ENCODE results near the gene ELMO3.

ELMO3 gene

DNA sequence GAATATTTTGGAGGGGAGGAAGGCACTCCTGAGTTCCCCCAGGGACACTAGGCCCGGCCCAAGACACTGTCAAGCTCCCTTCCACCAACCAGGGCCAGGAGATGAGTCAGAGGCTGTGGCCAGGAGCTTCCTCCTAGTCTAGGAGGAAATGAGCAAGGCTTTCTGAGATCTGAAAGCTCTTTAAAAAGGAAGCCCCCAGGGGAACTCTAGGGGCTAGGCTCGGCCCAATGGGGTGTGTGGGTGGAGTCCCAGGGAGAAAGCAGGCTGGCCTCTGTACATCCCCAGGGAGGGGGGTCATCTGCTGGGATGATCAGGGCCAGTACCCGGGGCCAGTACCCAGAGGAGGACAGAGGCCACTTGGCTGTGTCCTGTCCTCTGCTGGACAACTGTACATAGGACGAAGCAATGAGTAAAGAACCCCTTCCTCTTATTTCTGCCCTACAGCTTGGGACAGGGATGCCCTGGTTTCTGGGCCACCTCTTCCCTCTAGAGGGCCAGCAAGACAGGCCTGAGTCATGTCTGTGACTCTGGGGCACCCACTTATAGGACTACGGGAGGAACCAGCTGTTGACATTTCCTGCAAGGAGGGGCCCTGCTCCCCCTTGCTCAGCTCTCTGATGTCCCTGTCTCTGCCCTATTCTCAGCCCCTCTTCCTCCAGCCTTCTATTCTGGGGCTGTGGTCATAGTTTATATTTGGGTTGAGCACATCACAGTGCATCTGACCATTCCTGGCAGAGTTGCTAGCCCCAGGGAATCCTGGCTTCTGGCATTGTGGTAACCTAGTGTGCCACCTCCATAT lies 45.7 kb downstream of the ELMO3 start:
- DNase-seq, result peak; percentile 12 to 71 (median 34)

DNA sequence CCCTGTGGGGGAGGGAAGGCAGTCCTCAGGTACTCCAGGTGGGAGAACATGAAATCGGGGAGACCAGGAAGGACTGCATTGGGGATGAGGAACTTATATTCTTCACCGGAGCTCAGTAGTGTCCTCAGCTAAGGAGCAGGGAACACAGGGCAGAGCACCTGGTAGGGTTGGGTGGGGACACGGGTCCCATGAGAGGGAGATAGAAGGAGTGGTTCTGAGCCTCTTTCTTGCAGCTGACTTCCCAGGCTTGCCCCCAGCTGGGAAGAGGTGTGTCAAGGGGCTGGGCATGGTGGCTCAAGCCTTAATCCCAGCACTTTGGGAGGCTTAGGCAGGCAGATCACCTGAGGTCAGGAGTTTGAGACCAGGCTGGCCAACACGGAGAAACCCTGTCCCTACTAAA lies 46.3 kb downstream of the ELMO3 start:
- DNase-seq, result no peak

DNA sequence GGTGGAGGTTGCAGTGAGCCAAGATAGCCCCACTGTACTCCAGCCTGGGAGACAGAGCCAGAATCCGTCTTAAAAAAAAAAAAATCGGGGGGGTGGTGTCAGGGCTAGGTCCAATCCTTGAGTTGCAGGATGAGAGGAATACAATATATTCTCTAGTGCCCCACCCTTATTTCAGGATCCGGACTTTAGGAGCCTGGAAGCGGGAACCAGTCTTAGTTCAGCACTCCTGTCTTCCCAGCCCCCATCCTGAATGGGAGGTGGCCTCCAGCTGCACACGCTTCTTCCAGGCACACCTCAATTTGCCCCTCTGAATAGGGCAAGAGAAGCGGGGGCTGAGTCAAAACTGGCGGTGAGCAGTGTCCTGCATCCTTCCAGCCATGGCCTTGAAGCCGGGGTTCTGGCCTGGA lies 46.7 kb downstream of the ELMO3 start:
- no peak for DNase-seq

DNA sequence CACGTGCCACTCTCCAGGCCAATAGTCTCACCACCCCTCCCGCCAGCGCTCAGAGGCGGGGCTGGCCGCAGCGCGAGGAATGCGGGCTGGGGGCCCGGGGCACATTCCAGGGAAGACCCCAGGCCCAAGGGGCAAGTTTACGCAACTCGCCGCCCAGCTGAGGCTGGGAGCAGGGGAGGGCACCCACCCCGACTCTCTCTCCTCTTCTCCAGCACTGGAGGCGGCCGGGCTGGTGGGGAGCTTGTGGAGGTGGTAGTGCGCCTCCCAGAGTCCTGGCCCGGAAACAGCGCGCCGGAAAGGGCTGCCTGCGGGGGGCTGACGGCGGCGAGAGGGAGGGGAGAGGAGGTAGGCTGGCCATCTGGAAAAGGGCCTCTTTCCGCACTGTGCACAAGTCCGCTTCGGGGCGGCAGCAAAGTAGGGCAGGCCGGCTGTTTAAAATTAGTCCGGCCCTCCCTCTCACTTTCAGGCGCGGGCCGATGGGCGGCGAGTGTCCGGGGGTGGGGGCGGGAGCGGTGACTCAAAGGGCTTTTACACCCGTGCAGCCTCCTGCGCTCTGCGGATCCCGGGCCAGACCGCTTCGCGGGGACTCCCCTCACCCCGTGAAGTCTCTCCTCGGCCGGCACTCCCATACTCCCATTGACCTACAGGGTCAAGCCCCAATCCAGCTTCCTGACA lies 47.3 kb downstream of the ELMO3 start:
- peak in 5 of 6 experiments; percentile 20 to 48 (median 42) for DNase-seq

DNA sequence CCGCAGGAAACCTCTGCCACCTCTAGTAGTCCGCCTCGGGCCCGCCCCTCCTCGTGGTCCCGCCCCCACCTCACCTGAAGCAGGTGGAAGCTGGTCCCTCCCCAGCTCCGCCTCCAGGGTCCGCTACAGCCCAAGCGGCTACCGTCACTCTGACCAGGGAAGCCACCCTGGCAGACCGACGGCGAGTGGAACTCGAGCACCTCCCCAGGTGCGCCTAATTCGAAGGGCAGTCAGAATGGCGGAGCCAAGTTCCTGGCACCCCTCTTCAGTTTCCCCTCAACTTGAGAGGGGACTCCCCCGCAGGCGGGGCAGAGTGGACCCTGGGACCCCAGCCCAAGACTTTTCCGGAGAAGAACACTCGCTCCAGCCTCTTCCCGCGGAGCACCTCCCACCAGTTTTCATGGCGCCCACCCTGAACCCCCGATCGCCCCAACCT lies 47.8 kb downstream of the ELMO3 start:
- peak in 5 of 6 experiments; percentile 9 to 68 (median 57) for DNase-seq

DNA sequence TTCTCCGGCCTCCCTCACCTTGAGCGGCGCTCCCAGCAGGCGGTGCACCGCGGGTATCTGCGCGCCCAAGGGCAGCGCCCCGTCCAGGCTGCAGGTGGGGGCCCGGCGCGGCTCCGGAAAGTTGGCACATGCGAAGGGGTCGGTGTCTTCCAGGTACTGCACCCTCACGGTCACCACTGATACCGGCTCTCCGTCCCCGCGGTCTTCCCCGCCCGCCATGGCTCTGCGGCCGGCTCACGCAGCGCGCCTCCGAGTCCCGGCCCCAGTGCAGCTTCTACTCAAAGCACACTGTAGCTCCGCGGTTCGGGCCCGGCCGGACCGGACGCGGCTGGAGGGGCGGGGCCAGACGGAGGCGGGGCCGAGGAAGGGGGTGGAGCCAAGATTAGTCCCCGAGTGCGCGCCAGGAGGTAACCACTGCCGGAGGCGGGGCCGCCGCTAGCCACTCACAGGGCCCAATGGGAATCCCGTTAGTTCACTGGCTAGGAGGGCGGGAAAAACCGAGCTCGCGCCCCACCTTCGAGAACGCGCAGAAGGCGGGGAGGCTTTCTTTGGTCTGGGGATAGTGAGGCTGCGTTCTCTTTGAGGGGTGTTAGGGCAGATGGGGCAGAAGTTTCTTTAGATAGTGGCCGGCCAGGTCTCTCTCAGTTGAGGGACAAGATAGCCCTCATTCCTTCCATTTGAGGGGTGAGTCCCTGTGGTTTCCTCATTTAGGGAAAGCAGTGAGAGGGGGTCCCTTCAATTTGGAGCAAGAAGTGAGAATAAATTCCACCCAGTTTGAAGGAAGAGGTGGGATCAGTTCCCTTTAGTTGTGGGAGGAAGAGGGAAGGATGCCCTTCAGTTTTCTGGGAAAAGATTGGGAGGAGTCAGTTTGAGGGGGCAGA lies 48.5 kb downstream of the ELMO3 start, which contains the start of gene FHOD1:
TSS of gene FHOD1 (minus strand) at position 290 of the 881 bp plus-strand sequence. CDS start at position 219, 71 bp downstream.
- DNase-seq, result peak; percentile 87 to 94 (median 90)

DNA sequence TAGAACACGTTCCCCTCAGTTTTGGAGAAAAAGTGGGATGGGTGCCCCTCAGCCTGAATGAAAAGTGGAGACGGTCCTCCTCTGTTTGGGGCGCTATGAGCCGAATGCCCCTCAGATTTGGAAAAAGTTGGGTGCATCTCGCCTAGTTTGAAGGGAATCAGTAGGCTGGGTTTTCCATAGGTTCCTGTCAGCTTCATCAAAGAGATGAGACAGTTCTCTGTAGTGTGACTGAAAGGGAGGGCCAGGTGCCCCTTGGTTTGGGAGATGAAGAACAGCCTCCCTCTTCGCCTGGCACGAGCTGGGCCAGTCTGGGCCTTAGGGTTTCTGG lies 49.1 kb downstream of the ELMO3 start:
- no peak for DNase-seq

DNA sequence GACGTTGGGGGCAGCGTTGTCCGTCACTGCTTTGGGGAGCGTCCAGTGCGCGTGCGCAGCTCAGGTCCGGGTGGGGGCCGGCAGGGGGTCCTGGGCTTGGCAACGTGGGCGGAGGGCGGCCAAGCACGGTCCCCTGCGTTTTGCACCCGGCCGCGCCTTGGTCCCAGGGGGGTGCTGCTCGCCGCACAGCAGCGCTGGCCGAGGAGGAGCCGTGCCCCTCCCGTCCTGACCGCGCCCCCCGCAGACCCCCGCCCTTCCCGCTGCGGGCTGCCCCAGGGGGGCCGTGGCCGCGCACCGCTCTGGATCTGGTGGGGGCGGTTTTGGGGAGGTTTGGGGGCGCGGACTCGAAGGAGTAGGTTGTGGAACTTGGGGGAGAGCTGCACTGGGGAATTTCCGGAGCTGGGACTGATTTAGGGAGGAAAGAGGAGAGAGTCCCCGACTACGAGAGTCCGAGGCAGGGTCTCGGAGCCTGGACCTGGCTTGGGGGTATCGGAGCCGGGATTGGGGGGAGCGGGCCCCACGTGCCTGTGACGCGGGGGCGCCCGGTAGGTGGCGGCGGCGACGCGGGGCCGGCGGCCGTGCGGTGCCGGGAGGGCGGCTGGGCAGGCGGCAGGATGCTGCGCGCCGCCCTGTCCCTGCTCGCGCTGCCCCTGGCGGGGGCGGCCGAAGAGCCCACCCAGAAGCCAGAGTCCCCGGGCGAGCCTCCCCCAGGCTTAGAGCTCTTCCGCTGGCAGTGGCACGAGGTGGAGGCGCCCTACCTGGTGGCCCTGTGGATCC lies 49.7 kb downstream of the ELMO3 start, which contains the start of gene SLC9A5:
TSS of gene SLC9A5 (plus strand) at position 579 of the 777 bp plus-strand sequence. CDS start at position 615, 36 bp downstream.
- DNase-seq, result peak in 3 of 6 experiments; percentile 10 to 26 (median 21)

DNA sequence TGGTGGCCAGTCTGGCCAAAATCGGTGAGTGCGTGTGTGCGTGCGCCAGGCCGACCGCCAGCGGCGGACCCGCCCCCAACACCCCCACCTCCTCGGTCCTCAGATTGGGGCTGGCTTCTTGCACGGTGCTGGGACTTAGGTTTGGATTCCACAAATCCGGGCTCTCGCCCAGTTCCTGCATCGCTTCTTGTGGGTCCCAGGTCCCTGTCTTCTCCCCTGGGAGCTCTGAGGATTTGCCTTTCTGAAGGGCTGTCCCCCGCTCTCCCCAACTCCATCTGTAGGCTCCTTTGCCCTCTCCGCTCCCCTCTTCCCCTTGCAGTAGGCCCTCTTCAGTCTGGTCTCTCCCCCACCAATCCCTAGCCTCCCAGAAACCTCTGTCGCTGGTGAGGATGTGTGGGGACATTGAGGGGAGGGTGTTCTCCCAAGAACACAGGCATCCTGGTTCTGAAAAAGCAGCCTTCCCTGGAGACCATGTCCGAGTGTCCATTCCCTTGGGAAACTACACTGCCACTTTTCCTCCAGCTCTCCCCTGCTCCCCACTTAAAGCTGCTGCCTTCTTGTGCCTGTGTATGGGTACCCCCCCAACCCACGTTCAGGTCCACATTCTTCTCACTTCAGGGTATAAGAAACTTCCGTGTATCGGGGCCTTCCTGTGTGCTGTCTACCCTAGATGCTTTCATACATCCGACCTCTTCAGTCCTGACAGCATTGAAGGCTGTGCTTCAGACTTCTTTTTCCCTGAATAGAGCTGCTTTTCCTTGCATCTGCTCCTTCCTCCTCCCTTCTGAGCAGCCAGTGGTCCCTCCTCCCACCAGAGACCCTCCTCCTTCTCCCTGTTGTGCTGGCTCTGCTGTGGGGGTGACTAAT lies 50.5 kb downstream of the ELMO3 start:
- DNase-seq, result no peak

DNA sequence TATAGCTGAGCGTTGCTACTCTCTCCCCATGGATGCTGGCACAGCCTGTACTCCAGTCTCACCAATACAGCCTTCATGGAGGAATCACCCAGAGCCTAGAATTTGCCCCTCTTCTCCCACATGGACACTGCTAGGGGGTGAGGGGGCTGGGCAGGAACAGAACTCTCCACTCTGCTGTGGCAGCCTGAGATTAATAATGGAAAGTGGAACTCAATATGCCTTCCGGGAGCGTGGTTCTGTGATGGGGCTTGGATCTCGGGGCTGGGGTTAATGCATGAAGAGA lies 51.1 kb downstream of the ELMO3 start:
- DNase-seq, result no peak

DNA sequence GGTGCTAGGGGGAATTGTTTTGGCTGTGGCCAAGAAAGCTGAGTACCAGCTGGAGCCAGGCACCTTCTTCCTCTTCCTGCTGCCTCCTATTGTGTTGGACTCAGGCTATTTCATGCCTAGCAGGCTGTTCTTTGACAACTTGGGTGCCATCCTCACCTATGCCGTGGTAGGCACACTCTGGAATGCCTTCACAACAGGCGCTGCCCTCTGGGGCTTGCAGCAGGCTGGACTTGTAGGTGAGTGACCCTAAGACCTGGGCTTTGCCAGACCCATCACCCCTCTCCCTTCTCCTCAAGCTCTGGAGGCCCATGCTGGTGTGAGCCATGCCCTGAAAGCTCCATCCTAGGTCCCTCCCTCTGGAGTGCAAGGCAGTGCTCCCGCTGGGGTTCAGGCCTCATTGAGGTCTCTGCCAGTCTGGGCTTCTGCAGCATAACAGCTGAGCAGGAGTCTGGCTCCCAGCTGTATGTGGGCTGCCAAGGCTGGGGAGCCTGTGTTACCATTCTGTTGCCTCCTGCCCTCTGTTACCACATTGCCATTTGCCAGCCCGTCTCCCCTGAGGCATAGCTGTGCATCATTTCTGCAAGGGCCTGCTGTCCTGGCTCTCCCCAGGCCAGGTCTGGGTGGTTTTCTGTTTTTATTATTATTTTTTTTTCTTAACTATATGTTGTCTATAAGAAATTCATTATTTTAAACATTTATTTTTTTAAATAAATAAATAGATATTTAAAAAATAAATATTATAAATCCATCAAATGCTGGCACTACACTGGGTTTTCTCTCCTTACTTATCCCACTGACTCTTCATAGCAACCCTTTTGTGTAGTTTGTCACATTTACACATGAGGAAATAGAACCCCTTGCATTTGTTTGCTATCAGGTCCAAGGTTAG lies 53.9 kb downstream of the ELMO3 start:
- no peak for DNase-seq

Data from stimulated activated naive CD4-positive, alpha-beta T cell (primary cell).